KMS-11 (cell line): ENCODE measurements around the gene EFHC1.

Experiments
- H2AFZ ChIP-seq: fragments of 200-600 bp; sonication (generic); 2 replicates; pipeline ENCODE4 v1.6.1; 2016; ENCODE audit warnings: antibody characterized with exemption, mixed run types, low read depth
- H3K27ac ChIP-seq: fragments of 200-600 bp; sonication (generic); 2 replicates; pipeline ENCODE4 v1.6.1; 2016; ENCODE audit warnings: mild to moderate bottlenecking, mixed run types
- H3K27me3 ChIP-seq: fragments of 200-600 bp; sonication (generic); 2 replicates; pipeline ENCODE4 v1.6.1; 2017; ENCODE audit warnings: mild to moderate bottlenecking, low read depth, mixed run types, moderate library complexity; ENCODE audit not compliant: insufficient read depth
- H3K36me3 ChIP-seq: fragments of 200-600 bp; sonication (generic); 2 replicates; pipeline ENCODE4 v1.6.1; 2017; ENCODE audit warnings: mild to moderate bottlenecking, mixed run types; ENCODE audit not compliant: insufficient read depth
- H3K4me1 ChIP-seq: fragments of 200-600 bp; sonication (generic); 2 replicates; pipeline ENCODE4 v1.6.1; 2016; ENCODE audit warnings: mild to moderate bottlenecking, low read depth, mixed run types; ENCODE audit not compliant: poor library complexity, severe bottlenecking
- H3K4me2 ChIP-seq: fragments of 200-600 bp; sonication (generic); 2 replicates; pipeline ENCODE4 v1.7.0; 2016; ENCODE audit warnings: mild to moderate bottlenecking, mixed run types
- H3K4me3 ChIP-seq: fragments of 200-600 bp; sonication (generic); IDR thresholded peaks from 2 replicates; pipeline ENCODE4 v1.6.1; 2017; ENCODE audit warnings: low read depth, low read length, mixed read lengths; ENCODE audit not compliant: insufficient read depth
- H3K79me2 ChIP-seq: fragments of 200-600 bp; sonication (generic); 2 replicates; pipeline ENCODE4 v1.6.1; 2016; ENCODE audit warnings: low read depth, mixed run types; ENCODE audit not compliant: insufficient read depth
- H3K9ac ChIP-seq: fragments of 200-600 bp; sonication (generic); 2 replicates; pipeline ENCODE4 v1.6.1; 2016; ENCODE audit warnings: mild to moderate bottlenecking, mixed run types
- H4K20me1 ChIP-seq: fragments of 200-600 bp; sonication (generic); 2 replicates; pipeline ENCODE4 v1.6.1; 2016; ENCODE audit warnings: mild to moderate bottlenecking, mixed run types; ENCODE audit not compliant: insufficient read depth
- TF ChIP-seq, protein P1 (sequence below): fragments of 200-600 bp; sonication (generic); conservative IDR thresholded peaks from 2 replicates; pipeline ENCODE4 v1.6.1; 2017; ENCODE audit warnings: low read depth, mild to moderate bottlenecking, antibody characterized with exemption, low read length, moderate library complexity, mixed read lengths

The EFHC1 gene

DNA sequence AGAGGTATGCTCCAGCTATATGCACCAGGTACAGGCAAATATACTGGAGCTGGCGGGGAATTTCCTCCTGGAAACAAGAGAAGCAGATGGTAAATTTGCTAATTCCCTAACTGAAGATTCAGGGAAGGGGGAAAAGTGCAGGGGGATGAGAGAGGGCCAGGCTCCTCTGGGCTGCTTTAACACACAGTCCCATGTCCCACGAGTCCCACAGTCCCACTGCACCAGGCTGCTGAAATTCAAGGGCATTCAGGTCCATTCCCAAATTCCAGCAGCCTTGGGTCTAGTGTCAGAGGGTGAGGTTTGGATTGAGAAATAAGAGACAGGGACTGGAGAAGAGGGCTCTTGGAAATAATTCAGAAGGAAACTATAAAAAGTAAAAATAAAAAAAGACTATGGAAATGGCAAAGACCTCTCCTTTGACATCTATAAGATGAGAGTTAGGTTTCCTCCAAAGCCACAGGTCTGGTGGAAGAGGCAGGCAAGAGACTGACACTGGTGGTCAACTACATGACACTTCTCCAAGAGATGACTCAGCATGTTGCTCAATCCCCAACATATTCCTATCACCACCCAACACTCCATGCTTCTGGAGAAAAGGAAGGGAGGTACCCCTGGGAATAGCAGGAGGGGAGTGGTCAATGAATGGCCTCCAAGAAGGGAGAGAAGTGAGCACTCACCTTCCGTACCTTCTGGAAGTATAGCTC, 87.6 kb downstream of the EFHC1 start:
- no peaks in the 10 kb centered on the region for H3K27me3 ChIP-seq
- H3K9ac ChIP-seq, result no peak overlapping the region
- no peak overlapping the region for H2AFZ ChIP-seq
- H3K4me1 ChIP-seq, result peaks cover 84% of the 10 kb centered on the region
- H3K36me3 ChIP-seq, result peaks cover 12% of the 10 kb centered on the region; the same call in 1 of the 2 replicates
- no peak overlapping the region for H3K4me3 ChIP-seq
- H3K79me2 ChIP-seq, result peaks cover 10% of the 10 kb centered on the region; the same call in 1 of the 2 replicates
- TF ChIP-seq, protein P1, sequence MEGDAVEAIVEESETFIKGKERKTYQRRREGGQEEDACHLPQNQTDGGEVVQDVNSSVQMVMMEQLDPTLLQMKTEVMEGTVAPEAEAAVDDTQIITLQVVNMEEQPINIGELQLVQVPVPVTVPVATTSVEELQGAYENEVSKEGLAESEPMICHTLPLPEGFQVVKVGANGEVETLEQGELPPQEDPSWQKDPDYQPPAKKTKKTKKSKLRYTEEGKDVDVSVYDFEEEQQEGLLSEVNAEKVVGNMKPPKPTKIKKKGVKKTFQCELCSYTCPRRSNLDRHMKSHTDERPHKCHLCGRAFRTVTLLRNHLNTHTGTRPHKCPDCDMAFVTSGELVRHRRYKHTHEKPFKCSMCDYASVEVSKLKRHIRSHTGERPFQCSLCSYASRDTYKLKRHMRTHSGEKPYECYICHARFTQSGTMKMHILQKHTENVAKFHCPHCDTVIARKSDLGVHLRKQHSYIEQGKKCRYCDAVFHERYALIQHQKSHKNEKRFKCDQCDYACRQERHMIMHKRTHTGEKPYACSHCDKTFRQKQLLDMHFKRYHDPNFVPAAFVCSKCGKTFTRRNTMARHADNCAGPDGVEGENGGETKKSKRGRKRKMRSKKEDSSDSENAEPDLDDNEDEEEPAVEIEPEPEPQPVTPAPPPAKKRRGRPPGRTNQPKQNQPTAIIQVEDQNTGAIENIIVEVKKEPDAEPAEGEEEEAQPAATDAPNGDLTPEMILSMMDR, result no peak
- H4K20me1 ChIP-seq, result no peaks in the 10 kb centered on the region
- H3K4me2 ChIP-seq, result no peak overlapping the region
- peak overlapping the region; percentile 14; the same call in 1 of the 2 replicates for H3K27ac ChIP-seq

DNA sequence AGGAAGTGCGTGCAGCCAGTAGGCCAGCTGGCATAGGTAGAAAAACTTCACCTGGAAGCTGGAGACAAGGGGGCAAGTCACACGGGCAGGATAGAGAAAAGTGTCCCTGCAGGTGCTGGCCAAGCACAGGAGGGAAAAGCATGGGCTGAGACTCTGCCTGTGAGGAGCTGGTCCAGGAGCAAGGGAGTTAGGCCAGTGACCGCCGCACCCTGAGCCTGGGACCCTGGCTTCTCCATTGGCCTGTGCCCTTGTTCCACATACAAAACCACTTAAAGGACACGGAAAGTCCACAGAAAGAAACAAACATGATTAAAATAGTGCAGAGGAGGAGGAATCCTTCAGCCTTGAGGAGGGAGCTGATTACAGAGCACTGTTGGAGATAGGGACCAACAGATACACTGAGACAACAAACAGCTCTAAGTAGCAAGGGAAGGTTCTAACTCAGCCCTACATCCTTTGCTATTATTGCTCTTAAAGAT, 88.2 kb downstream of the EFHC1 start:
- no peak overlapping the region for H3K9ac ChIP-seq
- H3K36me3 ChIP-seq, result peaks cover 15% of the 10 kb centered on the region; the same call in 1 of the 2 replicates
- H3K4me2 ChIP-seq, result no peak overlapping the region

DNA sequence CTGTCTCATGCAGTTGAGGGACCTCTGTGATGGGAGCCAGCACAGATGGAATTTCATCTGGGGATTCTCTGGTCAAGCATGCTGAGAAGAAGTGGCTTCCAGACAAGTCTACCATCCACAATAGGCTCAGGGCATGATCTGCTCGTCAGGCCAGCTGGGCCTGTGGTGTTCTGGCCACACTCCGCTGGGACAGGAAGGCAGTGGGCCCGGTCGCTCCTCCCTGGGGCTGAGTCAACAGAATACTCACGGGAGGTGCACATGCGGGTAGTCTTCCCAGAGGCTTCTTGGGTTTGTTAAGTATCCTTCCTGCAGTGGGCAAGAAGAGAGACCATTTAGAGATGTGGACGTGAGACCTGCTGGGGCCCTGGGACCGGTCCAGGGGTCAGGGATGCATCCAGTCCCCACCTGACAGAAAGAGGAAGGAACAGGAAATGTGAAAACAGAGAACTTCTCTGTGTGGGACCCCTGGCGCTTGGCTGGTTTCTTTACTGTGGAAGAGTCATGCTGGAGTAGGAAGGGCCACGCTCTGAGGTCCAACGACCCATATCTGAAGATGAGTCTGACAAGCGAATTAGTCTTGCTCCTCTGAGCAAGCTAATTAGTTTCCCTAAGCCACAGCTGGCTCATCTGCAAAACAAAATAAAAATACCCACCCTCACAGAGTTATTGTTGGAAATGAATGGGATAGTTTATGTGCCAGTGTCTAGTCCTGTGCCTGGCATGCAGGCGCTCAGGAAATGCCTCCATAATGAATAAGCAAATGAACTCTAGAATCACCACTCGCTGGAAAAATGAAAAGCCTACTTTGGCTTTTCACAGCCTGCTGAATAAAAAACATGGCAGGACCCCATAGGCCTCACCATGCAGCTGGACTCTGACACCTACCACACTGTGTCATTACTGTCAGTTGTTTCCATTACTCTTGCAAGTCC, 89.4 kb downstream of the EFHC1 start:
- Histone ChIP-seq H3K27ac (no peak overlapping the region), H3K4me2 (no peak overlapping the region), H3K4me1 (peaks cover 84% of the 10 kb centered on the region)

More for the DNA sequence above, 88.2 kb downstream of the EFHC1 start:
- H2AFZ ChIP-seq, result no peak overlapping the region
- no peak overlapping the region for H3K27ac ChIP-seq
- H3K27me3 ChIP-seq, result no peaks in the 10 kb centered on the region
- peaks cover 10% of the 10 kb centered on the region; the same call in 1 of the 2 replicates for H3K79me2 ChIP-seq
- H3K4me3 ChIP-seq, result no peak overlapping the region
- peaks cover 84% of the 10 kb centered on the region for H3K4me1 ChIP-seq
- TF ChIP-seq, protein P1, result no peak
- H4K20me1 ChIP-seq, result no peaks in the 10 kb centered on the region

DNA sequence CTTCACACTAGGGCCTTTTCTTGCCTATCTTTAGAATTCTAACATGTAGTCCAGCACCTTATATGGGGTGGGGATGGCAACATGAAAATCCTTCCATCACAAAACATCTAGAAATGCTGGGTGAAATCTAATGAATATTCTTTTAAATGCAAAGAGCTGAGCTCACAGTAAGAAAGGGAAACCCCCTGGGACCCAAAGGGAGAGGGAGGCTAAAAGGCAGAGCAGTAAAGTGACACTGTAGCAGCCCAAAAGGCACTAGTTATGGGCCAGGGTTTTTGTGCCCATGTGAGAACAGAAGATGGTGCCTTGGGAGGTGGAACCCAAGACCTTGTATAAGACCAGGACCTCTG, 90.0 kb downstream of the EFHC1 start:
- peaks cover 17% of the 10 kb centered on the region; the same call in 1 of the 2 replicates for H3K79me2 ChIP-seq
- no peak overlapping the region for H3K27ac ChIP-seq
- no peak overlapping the region for H3K9ac ChIP-seq
- peaks cover 27% of the 10 kb centered on the region for H3K36me3 ChIP-seq
- no peak overlapping the region for H2AFZ ChIP-seq
- H4K20me1 ChIP-seq, result no peaks in the 10 kb centered on the region
- no peaks in the 10 kb centered on the region for H3K27me3 ChIP-seq
- TF ChIP-seq, protein P1, result no peak
- H3K4me2 ChIP-seq, result no peak overlapping the region
- H3K4me3 ChIP-seq, result no peak overlapping the region
- peaks cover 84% of the 10 kb centered on the region for H3K4me1 ChIP-seq

More for the DNA sequence above, 89.4 kb downstream of the EFHC1 start:
- Histone ChIP-seq H4K20me1 (no peaks in the 10 kb centered on the region), H2AFZ (no peak overlapping the region), H3K9ac (no peak overlapping the region), H3K79me2 (peaks cover 13% of the 10 kb centered on the region; the same call in 1 of the 2 replicates), H3K36me3 (peaks cover 23% of the 10 kb centered on the region), H3K27me3 (no peaks in the 10 kb centered on the region), H3K4me3 (no peak overlapping the region)
- TF ChIP-seq, protein P1, result no peak
